Keratinocyte (primary cell): ENCODE data around the gene RALGPS1. TPM values are rescaled to one million over a fixed set of nuclear protein-coding genes. Genes with fewer than 3 reads are reported as not detected.

ENCODE experiments used
- DNase-seq: peaks from one replicate; pipeline ENCODE4 v3.0.0-alpha.2; 2011; ENCODE audit warnings: low read depth, missing footprints, low spot score
- FAIRE-seq: peaks from 2 replicates; lab custom pipeline; 2011; peaks lifted over from hg19 to GRCh38; lab: Jason Lieb, UNC
- H2AFZ ChIP-seq: 2 replicates; pipeline ENCODE4 v1.6.0; 2012; ENCODE audit warnings: low read length, control low read depth, inconsistent platforms; ENCODE audit not compliant: control insufficient read depth
- H3K27ac ChIP-seq: 2 replicates; pipeline ENCODE4 v1.5.1; 2011; ENCODE audit warnings: low read length; ENCODE audit not compliant: control insufficient read depth, insufficient read depth
- H3K27me3 ChIP-seq: 3 replicates; pipeline ENCODE4 v1.6.0; 2011; ENCODE audit warnings: low read length; ENCODE audit not compliant: control insufficient read depth, insufficient read depth; ENCODE audit errors: extremely low read depth
- H3K36me3 ChIP-seq, 2 experiments: 2 replicates in 1 of 2; 3 replicates in 1 of 2; pipeline ENCODE4 v1.5.1; 2011; ENCODE audit warnings: low read length in 2 of 2, mild to moderate bottlenecking in 1 of 2; ENCODE audit not compliant: control insufficient read depth in 2 of 2, insufficient read depth in 2 of 2; ENCODE audit errors: extremely low read depth in 1 of 2
- H3K4me1 ChIP-seq: 3 replicates; pipeline ENCODE4 v1.5.1; 2011; ENCODE audit warnings: low read length; ENCODE audit not compliant: control insufficient read depth, insufficient read depth; ENCODE audit errors: extremely low read depth
- H3K4me2 ChIP-seq: 3 replicates; pipeline ENCODE4 v1.6.0; 2011; ENCODE audit warnings: low read depth, low read length; ENCODE audit not compliant: control insufficient read depth, insufficient read depth; ENCODE audit errors: extremely low read depth
- H3K4me3 ChIP-seq, 3 experiments: fragments of 200-600 bp in 1 of 3; sonication (generic) in 1 of 3; 2 replicates in 2 of 3; 3 replicates in 1 of 3; pipeline ENCODE4 v1.5.1; 2011 to 2016; ENCODE audit warnings: low read length in 3 of 3, mild to moderate bottlenecking in 3 of 3, control low read depth in 2 of 3, inconsistent platforms in 1 of 3, low read depth in 1 of 3, mixed read lengths in 1 of 3, mixed run types in 1 of 3, moderate library complexity in 1 of 3; ENCODE audit not compliant: control insufficient read depth in 2 of 3, insufficient read depth in 2 of 3; ENCODE audit errors: extremely low read depth in 1 of 3
- H3K79me2 ChIP-seq: 2 replicates; pipeline ENCODE4 v1.6.0; 2012; ENCODE audit warnings: low read length; ENCODE audit not compliant: control insufficient read depth, insufficient read depth
- H3K9ac ChIP-seq: 3 replicates; pipeline ENCODE4 v1.6.0; 2011; ENCODE audit warnings: low read length; ENCODE audit not compliant: control insufficient read depth, insufficient read depth; ENCODE audit errors: extremely low read depth
- H3K9me1 ChIP-seq: 3 replicates; pipeline ENCODE4 v1.6.0; 2011; ENCODE audit warnings: low read length; ENCODE audit not compliant: control insufficient read depth, insufficient read depth; ENCODE audit errors: extremely low read depth
- H3K9me3 ChIP-seq: 2 replicates; pipeline ENCODE4 v1.5.1; 2012; ENCODE audit warnings: low read depth, low read length; ENCODE audit not compliant: control insufficient read depth
- H4K20me1 ChIP-seq: 3 replicates; pipeline ENCODE4 v1.6.0; 2011; ENCODE audit warnings: low read length; ENCODE audit not compliant: control insufficient read depth, insufficient read depth; ENCODE audit errors: extremely low read depth
- CTCF ChIP-seq, 3 experiments: IDR thresholded peaks in 1 of 3; conservative IDR thresholded peaks in 1 of 3; optimal IDR thresholded peaks in 1 of 3; 2 replicates in 2 of 3; 3 replicates in 1 of 3; pipeline versions ENCODE3 to v1.5.1; 2011; ENCODE audit warnings: low read length in 3 of 3, mild to moderate bottlenecking in 3 of 3, moderate library complexity in 2 of 3, control low read depth in 1 of 3, inconsistent platforms in 1 of 3; ENCODE audit not compliant: insufficient read depth in 2 of 3; ENCODE audit errors: extremely low read depth in 1 of 3
- EZH2 ChIP-seq: IDR thresholded peaks from one replicate; pipeline ENCODE4 v1.6.1; 2012; ENCODE audit warnings: inconsistent platforms, mild to moderate bottlenecking, low read length, moderate library complexity
- dilution Hi-C: fragments of 300-500 bp; cut with MboI; formaldehyde crosslinking; loops from one replicate; pipeline ENCODE4 v1.7.0; 2020; ENCODE audit warnings: low sequenced_read_pairs; ENCODE audit not compliant: extremely low pct_ligation_motif_present
- polyA plus RNA-seq, 5 experiments: library from polyadenylated mRNA; depleted of rRNA in 3 of 5; stranded (reverse) in 3 of 5; stranded (forward) in 1 of 5; unstranded in 1 of 5; fragments of >200 nt; gene quantifications; 1 replicate in 1 of 5; 2 replicates in 3 of 5; 3 replicates in 1 of 5; pipeline versions ENCODE4 v1.2.1 to v1.2.3, GENCODE V29; 2011 to 2012; ENCODE audit warnings: missing spikeins in 2 of 5, low read depth in 1 of 5, low replicate concordance in 1 of 5

The RALGPS1 gene
- polyA plus RNA-seq, 1 donor (not counting 4 experiments of a cell fraction or from before 2014, with no cell fraction given), result 0.56 TPM

- Histone ChIP-seq H3K4me3 (no peak overlapping the region), H3K9ac (no peak overlapping the region), H4K20me1 (no peaks in the 10 kb centered on the region), H3K9me1 (no peaks in the 10 kb centered on the region), H2AFZ (no peak overlapping the region), H3K4me2 (no peak overlapping the region), H3K27me3 (peaks cover under 1% of the 10 kb centered on the region), H3K36me3 (no peaks in the 10 kb centered on the region), H3K27ac (no peak overlapping the region), H3K4me1 (no peaks in the 10 kb centered on the region), H3K79me2 (no peaks in the 10 kb centered on the region), H3K9me3 (no peaks in the 10 kb centered on the region)
- TF ChIP-seq CTCF (optimal IDR thresholded peaks at IDR 0.05 in 1 of 3, IDR thresholded peaks at IDR 0.05 in 1 of 3, conservative IDR thresholded peaks at IDR 0.05 in 1 of 3; ENCODE audit: extremely low read depth in 1 of 3, insufficient read depth in 2 of 3, low read length in 3 of 3), result no peak
- TF ChIP-seq EZH2, result no peak
- FAIRE-seq (no peak), DNase-seq (no peak)
- dilution Hi-C loops, result no loop called here
Observed at GRCh38 chr9:127154390-127155191, 240.0 kb downstream of the RALGPS1 start.

- Histone ChIP-seq H3K4me1 (no peaks in the 10 kb centered on the region), H3K9me3 (no peaks in the 10 kb centered on the region), H3K4me2 (no peak overlapping the region), H3K27me3 (no peaks in the 10 kb centered on the region), H3K79me2 (no peaks in the 10 kb centered on the region), H2AFZ (no peak overlapping the region), H3K9ac (no peak overlapping the region), H3K27ac (no peak overlapping the region), H3K9me1 (no peaks in the 10 kb centered on the region), H4K20me1 (no peaks in the 10 kb centered on the region), H3K36me3 (no peaks in the 10 kb centered on the region), H3K4me3 (no peak overlapping the region)
- dilution Hi-C loops, result no loop called here
- FAIRE-seq (no peak), DNase-seq (no peak)
- no peak for TF ChIP-seq CTCF (optimal IDR thresholded peaks at IDR 0.05 in 1 of 3, IDR thresholded peaks at IDR 0.05 in 1 of 3, conservative IDR thresholded peaks at IDR 0.05 in 1 of 3; ENCODE audit: extremely low read depth in 1 of 3, insufficient read depth in 2 of 3, low read length in 3 of 3)
- TF ChIP-seq EZH2, result no peak
Observed at GRCh38 chr9:127155314-127155960, 240.9 kb downstream of the RALGPS1 start.
